Adrenal gland (tissue), 12 donors: ENCODE data around the gene RYR3. TPM values are rescaled to one million over a fixed set of nuclear protein-coding genes. Genes with fewer than 3 reads are reported as not detected.

Experiments
- DNase-seq, 7 donors: peaks; one replicate each; pipeline ENCODE4 v3.0.0-alpha.2; 2019 to 2020
- H3K27ac ChIP-seq, 5 donors: fragments of 200-600 bp; sonication (generic) in 4 of 5; 1 replicate in 3 of 5; 2 replicates in 2 of 5; pipeline versions ENCODE4 v1.5.1 to v1.8.0; 2016 to 2020; ENCODE audit warnings: mild to moderate bottlenecking in 1 of 5
- H3K27me3 ChIP-seq: fragments of 200-600 bp; 2 replicates; pipeline ENCODE4 v1.8.0; 2021
- H3K36me3 ChIP-seq, 2 donors: fragments of 200-600 bp; replicated peaks in 1 of 2; 1 replicate in 1 of 2; 2 replicates in 1 of 2; pipeline versions ENCODE4 v1.5.1 to v1.8.0; 2018 to 2022
- H3K4me1 ChIP-seq, 2 donors: fragments of 200-600 bp; replicated peaks in 1 of 2; 1 replicate in 1 of 2; 2 replicates in 1 of 2; pipeline versions ENCODE4 v1.5.1 to v1.8.0; 2018 to 2021
- H3K4me3 ChIP-seq, 4 donors: fragments of 200-600 bp; sonication (generic) in 3 of 4; one replicate each; pipeline ENCODE4 v1.5.1; 2016 to 2018
- H3K9me3 ChIP-seq, 3 donors: fragments of 200-600 bp; sonication (generic) in 1 of 3; replicated peaks in 1 of 3; 1 replicate in 2 of 3; 2 replicates in 1 of 3; pipeline versions ENCODE4 v1.5.1 to v1.8.0; 2016 to 2021
- CTCF ChIP-seq, 6 experiments: fragments of 450-650 bp in 4 of 6; fragments of 200-600 bp in 2 of 6; sonication (generic) in 1 of 6; IDR thresholded peaks; 1 replicate in 5 of 6; 2 replicates in 1 of 6; pipeline versions ENCODE4 v1.5.1 to v1.8.0; 2016 to 2021; ENCODE audit warnings: antibody characterized with exemption in 6 of 6, mild to moderate bottlenecking in 2 of 6, moderate library complexity in 1 of 6
- POLR2A ChIP-seq, 2 donors: fragments of 450-650 bp; IDR thresholded peaks; one replicate each; pipeline ENCODE4 v1.6.1; 2017; ENCODE audit warnings: antibody characterized with exemption in 2 of 2, mild to moderate bottlenecking in 2 of 2, moderate library complexity in 1 of 2
- WGBS, 4 donors: extraction: QIAGEN DNeasy Blood & Tissue Kit in 2 of 4; methylation state at CpG; one replicate each; pipeline versions ENCODE4 v1.1.5 to v1.1.7; 2013 to 2017; 5-methylcytosine and 5-hydroxymethylcytosine counted together
- intact Hi-C, 2 donors: fragments of 100-400 bp; cut with DNase I; formaldehyde crosslinking; loops; one replicate each; pipeline versions ENCODE4 v1.14.1 to v1.15.0; 2022 to 2023
- polyA plus RNA-seq, 3 donors: library from polyadenylated mRNA; stranded (reverse); fragments of 200-250 nt in 2 of 3; fragments of 350-450 nt in 1 of 3; fragmentation: Illumina TruSeq in 1 of 3; extraction: RNeasy Lipid Tissue Mini Kit (QIAGEN cat#74804) in 1 of 3; gene quantifications; one replicate each; pipeline ENCODE4 v1.2.3, GENCODE V29; 2013 to 2014
- total RNA-seq, 9 donors: library from RNA; depleted of rRNA in 4 of 9; stranded (reverse); fragments of >200 nt in 4 of 9; fragments of 120-200 nt in 1 of 9; fragmentation: NEBNext Ultra II Directional in 1 of 9; extraction: Animal tissue kit (Norgen Biotek cat#: 25700) in 1 of 9; gene quantifications; one replicate each; pipeline versions ENCODE4 v1.1.0 to v1.2.4, GENCODE V29; 2013 to 2023
- donor health status: healthy with polysubstance abuse.
- donor health status: Bipolar disorder and iron deficiency.
- donor health status: DM: yes; HTN: yes; CAD: no.
- donor health status: DM: no; HTN: no; CAD: no.
- donor health status: DM: no; HTN: no; CAD: no.
- donor health status: DM: yes; HTN: yes; CAD: no.

Gene RYR3
- total and polyA plus RNA-seq, 12 donors = 0.32 to 60.7 (median 3.4) TPM

- no peaks in the 10 kb centered on the region for H3K36me3 ChIP-seq
- no peak for DNase-seq
- H3K27me3 ChIP-seq = peaks cover 5% of the 10 kb centered on the region
- 51 to 74% (median 55%) methylated on average over 6 of the region's 6 CpGs for WGBS, 4 donors
- no peaks in the 10 kb centered on the region for H3K9me3 ChIP-seq
- TF ChIP-seq POLR2A (IDR thresholded peaks at IDR 0.05) = no peak
- no peak for TF ChIP-seq CTCF (IDR thresholded peaks at IDR 0.05)
- intact Hi-C loops = no loop called here
- no peak overlapping the region for H3K4me3 ChIP-seq
- no peaks in the 10 kb centered on the region for H3K4me1 ChIP-seq
- H3K27ac ChIP-seq = no peak overlapping the region
These were observed 181.8 kb downstream of the RYR3 start for GRCh38 chr15:33492434-33493052.

- Histone ChIP-seq H3K36me3 (no peaks in the 10 kb centered on the region), H3K9me3 (no peaks in the 10 kb centered on the region), H3K27ac (no peak overlapping the region), H3K4me1 (no peaks in the 10 kb centered on the region), H3K27me3 (peaks cover 13% of the 10 kb centered on the region), H3K4me3 (no peak overlapping the region)
- DNase-seq = no peak
- TF ChIP-seq CTCF (IDR thresholded peaks at IDR 0.05) = no peak
- TF ChIP-seq POLR2A (IDR thresholded peaks at IDR 0.05) = no peak
- intact Hi-C loops = no loop called here
These were observed 183.5 kb downstream of the RYR3 start for GRCh38 chr15:33494306-33494705.

- no peak for DNase-seq
- Histone ChIP-seq H3K4me1 (no peaks in the 10 kb centered on the region), H3K27me3 (peaks cover 15% of the 10 kb centered on the region), H3K9me3 (no peaks in the 10 kb centered on the region), H3K36me3 (no peaks in the 10 kb centered on the region), H3K4me3 (no peak overlapping the region), H3K27ac (no peak overlapping the region)
- TF ChIP-seq CTCF (IDR thresholded peaks at IDR 0.05) (no peak), POLR2A (IDR thresholded peaks at IDR 0.05) (no peak)
- 35 to 66% (median 50%) methylated on average over 2 to 3 of the region's 3 CpGs for WGBS, 4 donors
- intact Hi-C loops = no loop called here
These were observed 189.8 kb downstream of the RYR3 start for GRCh38 chr15:33500432-33501195.

GRCh38 chr15:33503681-33504080, 192.9 kb downstream of the RYR3 start:
- H3K36me3 ChIP-seq = no peaks in the 10 kb centered on the region
- no peaks in the 10 kb centered on the region for H3K4me1 ChIP-seq
- WGBS, 4 donors = 40 to 76% (median 59%) methylated on average over 4 to 5 of the region's 5 CpGs
- intact Hi-C loops = no loop called here
- no peak for DNase-seq
- H3K4me3 ChIP-seq = no peak overlapping the region
- no peaks in the 10 kb centered on the region for H3K9me3 ChIP-seq
- TF ChIP-seq CTCF (IDR thresholded peaks at IDR 0.05) = no peak
- TF ChIP-seq POLR2A (IDR thresholded peaks at IDR 0.05) = no peak
- peaks cover 7% of the 10 kb centered on the region for H3K27me3 ChIP-seq
- H3K27ac ChIP-seq = no peak overlapping the region
